ENCODE measurements around the gene RRAS. TPM values are rescaled to one million over a fixed set of nuclear protein-coding genes. Genes with fewer than 3 reads are reported as not detected.
"Not testable (repeated sequence)": the region's sequence is repeated elsewhere in the genome, so short reads cannot be mapped to it uniquely, and the experiment has no call there.

The RRAS gene
- total and polyA plus RNA-seq, 8 donors, result 5.5 to 42.9 (median 9.5) TPM

DNA sequence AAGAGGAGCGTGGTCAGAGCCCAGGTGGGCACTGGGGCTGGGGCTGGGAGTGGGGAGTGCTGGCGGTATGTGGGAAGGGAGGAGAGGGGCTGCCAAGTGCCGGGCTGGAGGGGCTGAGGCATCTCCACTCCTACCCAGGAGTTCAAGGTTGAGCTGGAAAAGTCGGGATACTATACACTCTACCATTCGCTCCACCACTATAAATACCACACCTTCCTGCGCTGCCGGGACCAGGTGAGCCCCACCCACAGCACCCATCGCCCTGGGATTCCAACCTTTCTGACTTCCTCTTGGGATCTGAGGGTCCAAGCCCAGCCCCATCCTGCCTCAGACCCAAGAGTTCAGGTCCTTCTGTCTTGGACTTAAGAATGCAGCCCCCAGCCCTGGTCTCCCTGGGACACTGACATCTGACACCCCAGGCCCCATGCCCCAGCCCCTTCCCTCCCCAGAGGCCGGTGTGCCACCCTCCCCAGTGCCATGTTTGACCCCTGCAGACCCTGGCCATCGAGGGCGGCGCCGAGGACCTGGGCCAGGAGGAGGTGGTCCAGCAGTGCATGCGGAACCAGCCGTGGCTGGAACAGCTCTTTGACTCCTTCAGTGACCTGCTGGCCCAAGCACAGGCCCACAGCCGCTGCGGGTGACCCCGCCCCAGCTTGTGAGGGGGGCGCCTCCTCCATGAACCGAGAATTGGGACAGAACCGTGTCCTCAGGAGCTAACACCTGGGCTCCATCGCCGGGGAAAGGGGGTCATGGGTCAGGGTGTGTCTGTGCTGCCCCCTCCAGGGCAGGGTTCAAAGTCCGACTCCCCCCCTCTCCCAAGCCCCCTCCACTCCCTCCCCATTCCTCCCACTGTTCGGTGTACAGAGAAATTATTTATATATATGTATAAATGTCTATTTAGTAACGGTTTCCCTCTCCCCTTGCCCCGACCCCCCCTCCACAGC lies 14.7 kb downstream of the RRAS start:
- ATAC-seq, result peak in 2 of 4 donors; percentile 8 to 20
- no peak overlapping the region for H3K27ac ChIP-seq
- intact Hi-C loops (cut with DNase I), result no loop called here
- no peaks in the 10 kb centered on the region for H3K27me3 ChIP-seq
- no peaks in the 10 kb centered on the region for H3K9me3 ChIP-seq
- H3K36me3 ChIP-seq, result peaks cover 0 to 4% (median 4%) of the 10 kb centered on the region in 3 donors
- WGBS, 2 donors, result 88 to 89% methylated on average over 25 to 27 of the region's 27 CpGs
- no peaks in the 10 kb centered on the region for H3K4me1 ChIP-seq
- FAIRE-seq, result no peak
- no peak overlapping the region for H3K4me3 ChIP-seq
- peak in 1 of 6 donors; percentile 75 for DNase-seq
- TF ChIP-seq, protein P1, sequence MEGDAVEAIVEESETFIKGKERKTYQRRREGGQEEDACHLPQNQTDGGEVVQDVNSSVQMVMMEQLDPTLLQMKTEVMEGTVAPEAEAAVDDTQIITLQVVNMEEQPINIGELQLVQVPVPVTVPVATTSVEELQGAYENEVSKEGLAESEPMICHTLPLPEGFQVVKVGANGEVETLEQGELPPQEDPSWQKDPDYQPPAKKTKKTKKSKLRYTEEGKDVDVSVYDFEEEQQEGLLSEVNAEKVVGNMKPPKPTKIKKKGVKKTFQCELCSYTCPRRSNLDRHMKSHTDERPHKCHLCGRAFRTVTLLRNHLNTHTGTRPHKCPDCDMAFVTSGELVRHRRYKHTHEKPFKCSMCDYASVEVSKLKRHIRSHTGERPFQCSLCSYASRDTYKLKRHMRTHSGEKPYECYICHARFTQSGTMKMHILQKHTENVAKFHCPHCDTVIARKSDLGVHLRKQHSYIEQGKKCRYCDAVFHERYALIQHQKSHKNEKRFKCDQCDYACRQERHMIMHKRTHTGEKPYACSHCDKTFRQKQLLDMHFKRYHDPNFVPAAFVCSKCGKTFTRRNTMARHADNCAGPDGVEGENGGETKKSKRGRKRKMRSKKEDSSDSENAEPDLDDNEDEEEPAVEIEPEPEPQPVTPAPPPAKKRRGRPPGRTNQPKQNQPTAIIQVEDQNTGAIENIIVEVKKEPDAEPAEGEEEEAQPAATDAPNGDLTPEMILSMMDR (IDR thresholded peaks at IDR 0.05), result no peak

DNA sequence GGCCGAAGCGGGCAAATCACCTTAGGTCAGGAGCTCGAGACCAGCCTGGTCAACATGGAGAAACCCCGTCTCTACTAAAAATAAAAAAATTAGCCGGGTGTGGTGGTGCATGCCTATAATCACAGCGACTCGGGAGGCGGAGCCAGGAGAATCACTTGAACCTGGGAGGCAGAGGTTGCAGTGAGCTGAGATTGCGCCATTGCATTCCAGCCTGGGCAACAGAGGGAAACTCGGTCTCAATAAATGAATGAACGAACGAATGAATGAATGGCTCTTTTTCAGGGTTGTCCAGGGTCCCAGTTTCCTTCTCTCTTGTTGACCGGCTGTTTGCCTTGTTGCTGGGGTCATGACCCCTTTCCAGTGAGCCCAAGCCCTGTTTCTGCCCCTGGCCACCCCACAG lies 22.1 kb downstream of the RRAS start:
- DNase-seq; H3K27me3 ChIP-seq; H3K9me3 ChIP-seq; H3K4me3 ChIP-seq; FAIRE-seq; H3K4me1 ChIP-seq; H3K27ac ChIP-seq; ATAC-seq; intact Hi-C loops (cut with DNase I): not testable (repeated sequence)
- 92 to 93% methylated on average over 13 of the region's 13 CpGs for WGBS, 2 donors
- peaks cover 0 to 22% (median 18%) of the 10 kb centered on the region in 3 donors for H3K36me3 ChIP-seq

DNA sequence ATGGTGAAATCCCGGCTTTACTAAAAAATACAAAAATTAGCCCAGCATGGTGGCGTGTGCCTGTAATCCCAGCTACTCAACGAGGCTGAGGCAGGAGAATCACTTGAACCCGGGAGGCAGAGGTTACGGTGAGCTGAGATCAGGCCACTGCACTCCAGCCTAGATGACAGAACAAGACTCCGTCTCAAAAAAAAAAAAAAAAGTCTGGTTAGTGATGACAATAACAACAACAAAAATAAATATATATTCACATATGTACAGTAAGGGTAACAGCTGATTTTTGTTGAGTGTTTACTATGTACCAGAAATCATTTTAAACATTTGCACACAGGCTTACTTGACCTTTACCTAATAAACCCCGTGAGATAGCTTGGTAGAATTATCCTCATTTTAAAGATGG lies 23.0 kb downstream of the RRAS start:
- intact Hi-C loops (cut with DNase I), result no loop called here
- 93 to 95% methylated on average over 7 of the region's 7 CpGs for WGBS, 2 donors
- Histone ChIP-seq H3K27ac (no peak overlapping the region), H3K27me3 (no peaks in the 10 kb centered on the region), H3K9me3 (no peaks in the 10 kb centered on the region), H3K36me3 (peaks cover 0 to 22% (median 18%) of the 10 kb centered on the region in 3 donors), H3K4me3 (no peak overlapping the region), H3K4me1 (no peaks in the 10 kb centered on the region)
- DNase-seq, result no peak
- FAIRE-seq, result no peak
- TF ChIP-seq, protein P1 (IDR thresholded peaks at IDR 0.05), result no peak
- ATAC-seq, result no peak

DNA sequence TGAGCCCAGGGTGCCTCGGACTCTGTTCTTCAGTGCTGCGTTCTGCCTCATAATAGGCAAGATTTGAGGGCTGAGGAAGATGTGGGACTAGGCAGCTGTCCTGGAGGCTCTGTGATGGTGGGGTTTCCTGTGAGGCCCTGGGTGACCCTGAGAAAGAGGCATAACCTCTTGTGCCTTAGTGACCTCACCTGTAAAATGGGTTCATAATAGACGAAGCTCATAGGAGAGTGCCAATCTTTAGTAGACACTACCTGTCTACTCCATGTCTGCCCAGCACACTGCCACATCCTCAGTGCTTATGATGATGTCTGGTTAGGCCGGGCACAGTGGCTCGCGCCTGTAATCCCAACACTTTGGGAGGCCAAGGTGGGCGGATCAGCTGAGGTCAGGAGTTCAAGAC lies 23.4 kb downstream of the RRAS start:
- H3K4me3 ChIP-seq, result no peak overlapping the region
- H3K36me3 ChIP-seq, result peaks cover 0 to 21% (median 15%) of the 10 kb centered on the region in 3 donors
- no peaks in the 10 kb centered on the region for H3K4me1 ChIP-seq
- intact Hi-C loops (cut with DNase I), result no loop called here
- no peak overlapping the region for H3K27ac ChIP-seq
- WGBS, 2 donors, result 97 to 99% methylated on average over 7 of the region's 7 CpGs
- ATAC-seq (no peak), FAIRE-seq (no peak), DNase-seq (no peak)
- no peaks in the 10 kb centered on the region for H3K27me3 ChIP-seq
- H3K9me3 ChIP-seq, result no peaks in the 10 kb centered on the region
- TF ChIP-seq, protein P1 (IDR thresholded peaks at IDR 0.05), result no peak

DNA sequence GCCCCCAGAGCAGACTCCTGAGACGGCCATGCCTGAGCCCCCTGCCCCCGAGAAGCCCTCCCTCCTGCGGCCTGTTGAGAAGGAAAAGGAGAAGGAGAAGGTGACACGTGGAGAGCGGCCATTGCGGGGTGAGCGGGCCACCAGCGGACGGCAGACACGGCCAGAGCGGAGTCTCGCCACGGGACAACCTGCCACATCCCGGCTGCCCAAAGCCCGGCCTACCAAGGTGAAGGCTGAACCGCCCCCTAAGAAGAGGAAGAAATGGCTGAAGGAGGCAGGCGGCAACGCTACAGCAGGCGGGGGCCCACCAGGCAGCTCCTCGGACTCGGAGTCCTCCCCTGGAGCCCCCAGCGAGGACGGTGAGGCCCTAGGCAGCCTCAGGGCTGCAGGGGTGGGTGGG lies 24.1 kb downstream of the RRAS start:
- Histone ChIP-seq H3K9me3 (no peaks in the 10 kb centered on the region), H3K36me3 (peaks cover 0 to 19% (median 14%) of the 10 kb centered on the region in 3 donors), H3K4me1 (no peaks in the 10 kb centered on the region), H3K4me3 (no peak overlapping the region), H3K27me3 (no peaks in the 10 kb centered on the region), H3K27ac (no peak overlapping the region)
- WGBS, 2 donors, result 96 to 97% methylated on average over 22 to 23 of the region's 23 CpGs
- TF ChIP-seq, protein P1 (IDR thresholded peaks at IDR 0.05), result no peak
- intact Hi-C loops (cut with DNase I), result no loop called here
- no peak for DNase-seq
- no peak for ATAC-seq
- no peak for FAIRE-seq
